ENCODE data around the gene KCTD5. TPM values are rescaled to one million over a fixed set of nuclear protein-coding genes. Genes with fewer than 3 reads are reported as not detected.

The KCTD5 gene, protein sequence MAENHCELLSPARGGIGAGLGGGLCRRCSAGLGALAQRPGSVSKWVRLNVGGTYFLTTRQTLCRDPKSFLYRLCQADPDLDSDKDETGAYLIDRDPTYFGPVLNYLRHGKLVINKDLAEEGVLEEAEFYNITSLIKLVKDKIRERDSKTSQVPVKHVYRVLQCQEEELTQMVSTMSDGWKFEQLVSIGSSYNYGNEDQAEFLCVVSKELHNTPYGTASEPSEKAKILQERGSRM
- total RNA-seq, result 19.6 TPM

DNA sequence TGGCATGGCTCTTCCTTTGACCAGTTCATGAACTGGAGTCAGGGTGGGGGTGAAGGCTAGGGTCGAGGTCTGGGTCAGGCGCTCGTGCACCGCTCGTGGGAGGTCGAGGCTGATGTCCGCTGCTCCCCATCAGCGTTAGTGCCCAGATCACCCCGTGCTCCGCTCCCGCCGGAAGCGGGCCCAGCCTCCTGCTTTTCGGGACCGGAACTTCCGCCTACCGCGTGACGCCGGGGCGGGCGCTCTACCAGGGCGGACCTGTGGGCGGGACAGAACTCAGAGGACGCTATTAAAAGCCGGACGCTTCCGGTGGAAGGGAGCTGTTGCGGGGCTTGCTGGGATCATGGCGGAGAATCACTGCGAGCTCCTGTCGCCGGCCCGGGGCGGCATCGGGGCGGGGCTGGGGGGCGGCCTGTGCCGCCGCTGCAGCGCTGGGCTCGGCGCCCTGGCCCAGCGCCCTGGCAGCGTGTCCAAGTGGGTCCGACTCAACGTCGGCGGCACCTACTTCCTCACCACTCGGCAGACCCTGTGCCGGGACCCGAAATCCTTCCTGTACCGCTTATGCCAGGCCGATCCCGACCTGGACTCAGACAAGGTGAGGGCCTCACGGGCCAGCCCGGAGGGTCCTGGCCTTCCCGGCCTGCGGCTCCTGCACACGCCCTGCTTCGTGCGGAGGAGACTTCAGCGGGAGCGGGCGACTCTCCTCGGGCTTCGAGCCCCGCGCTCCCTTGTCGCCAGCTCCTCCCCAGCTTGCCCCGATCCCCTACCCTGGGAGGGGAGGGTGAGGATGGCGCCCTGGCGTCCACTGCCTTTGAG lies at the start of gene KCTD5:
Gene KCTD5, plus strand, starts transcription at position 315 of the 813 bp plus-strand sequence. Its CDS starts 26 bp downstream, at position 341.

DNA sequence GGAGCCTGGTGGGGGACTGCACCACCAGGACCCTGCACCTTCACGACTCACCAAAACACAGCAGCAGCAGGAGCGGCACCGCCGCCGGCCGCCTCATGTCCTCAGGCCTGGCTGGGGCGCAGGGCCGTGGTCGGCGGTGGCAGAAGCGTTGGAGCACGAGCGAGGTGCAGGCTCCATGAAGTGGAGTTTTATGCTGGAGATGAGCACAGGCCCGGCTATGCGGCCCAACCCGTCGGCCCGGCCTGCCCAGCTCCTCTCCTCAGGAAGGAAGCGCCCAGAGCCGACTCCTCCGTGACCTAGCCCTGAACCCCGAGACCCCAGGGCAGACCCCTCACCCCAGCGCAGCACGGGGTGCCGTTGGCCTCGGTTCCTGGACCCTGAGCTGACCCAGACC lies 37.7 kb downstream of the KCTD5 start, which contains the start of gene PRSS27:
Gene PRSS27, minus strand, starts transcription at position 161 of the 394 bp plus-strand sequence. Its CDS starts 64 bp downstream, at position 97.

DNA sequence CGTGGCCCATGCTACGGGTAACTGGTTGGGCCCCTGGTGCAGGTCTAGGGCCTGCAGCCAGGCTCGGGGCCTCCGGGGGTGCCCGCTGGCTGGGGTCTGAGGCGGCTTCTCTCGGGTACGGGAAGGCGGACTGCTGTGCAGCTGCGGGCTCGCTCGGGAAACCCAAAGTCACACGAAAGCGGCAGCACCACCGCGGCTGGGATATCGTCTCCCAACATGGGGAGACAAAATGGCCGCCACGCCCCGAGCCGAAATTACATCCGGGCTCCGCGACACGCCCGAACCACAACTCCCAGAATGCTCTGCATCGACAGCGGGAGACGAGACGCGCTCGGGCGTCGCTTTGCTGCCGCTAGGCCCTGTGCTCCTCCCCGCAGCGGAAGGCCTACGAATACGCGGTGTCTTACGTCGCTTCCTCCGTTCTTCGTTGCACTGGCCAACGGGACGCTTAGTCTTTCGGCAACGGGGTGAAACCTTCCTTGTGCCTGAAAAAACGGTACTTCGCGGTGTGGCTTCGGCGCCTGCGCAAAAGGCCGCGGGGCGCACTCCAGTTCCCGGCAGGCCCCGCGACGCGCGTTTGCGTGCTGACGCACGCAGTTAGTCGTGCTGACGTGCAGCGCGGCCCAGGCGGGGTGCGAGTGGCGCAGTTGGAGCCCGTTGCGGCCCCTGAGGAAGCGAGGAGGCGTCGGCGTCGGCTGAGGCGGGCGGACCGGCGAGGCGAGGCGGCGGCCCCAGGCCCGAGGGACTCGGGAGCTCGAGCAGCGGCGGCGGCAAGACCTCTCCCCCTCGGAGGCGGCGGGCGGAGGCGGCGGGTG lies 69.9 kb downstream of the KCTD5 start, which contains the start of gene SRRM2:
Gene SRRM2, plus strand, starts transcription at position 604 of the 815 bp plus-strand sequence. CDS start 3,727 bp downstream, outside the sequence.

Other genes starting within 250 kb of the KCTD5 start
- 6.5 TPM for gene TEDC2, start 222.4 kb upstream of the KCTD5 start, total RNA-seq
- gene NTN3, start 211.2 kb upstream of the KCTD5 start, total RNA-seq, result 5.1 TPM
- gene TBC1D24, start 207.4 kb upstream of the KCTD5 start, total RNA-seq, result 47.7 TPM
- 48.4 TPM for gene ATP6V0C, start 168.6 kb upstream of the KCTD5 start, total RNA-seq
- gene AMDHD2, start 162.2 kb upstream of the KCTD5 start, total RNA-seq, result 15.2 TPM
- 0.92 TPM for gene CEMP1, start 151.1 kb upstream of the KCTD5 start, total RNA-seq
- gene PDPK1, start 144.5 kb upstream of the KCTD5 start, total RNA-seq, result 31.6 TPM
- 3.9 TPM for gene PRSS27, start 37.7 kb downstream of the KCTD5 start, total RNA-seq
- 70.1 TPM for gene SRRM2, start 70.1 kb downstream of the KCTD5 start, total RNA-seq
- 158 TPM for gene ELOB, start 94.8 kb downstream of the KCTD5 start, total RNA-seq
- not detected for gene PRSS33, start 105.0 kb downstream of the KCTD5 start, total RNA-seq
- not detected for gene PRSS41, start 115.9 kb downstream of the KCTD5 start, total RNA-seq
- gene PRSS21, start 134.7 kb downstream of the KCTD5 start, total RNA-seq, result not detected
- gene ZG16B, start 147.8 kb downstream of the KCTD5 start, total RNA-seq, result 0.23 TPM
- not detected for gene PRSS22, start 175.6 kb downstream of the KCTD5 start, total RNA-seq
- gene FLYWCH2, start 200.7 kb downstream of the KCTD5 start, total RNA-seq, result 42.2 TPM
- gene FLYWCH1, start 229.4 kb downstream of the KCTD5 start, total RNA-seq, result 29.1 TPM

Measured in diencephalon (tissue), 1 donor.